MCF 10A (cell line): ENCODE measurements around the gene VPS25. TPM values are rescaled to one million over a fixed set of nuclear protein-coding genes. Genes with fewer than 3 reads are reported as not detected.

ENCODE experiments used
- BruUV-seq: library from RNA; stranded (reverse); fragments of 400-500 nt; replicated peaks from 2 replicates; lab custom pipeline; 2021; lab: Mats Ljungman, UMichigan
- CTCF ChIA-PET: fragments of 300-600 bp; sonication (Branson Sonifier 250); formaldehyde crosslinking; extraction: SDS; loops from one replicate; lab custom pipeline; 2021; ENCODE audit warnings: antibody characterized with exemption, inconsistent platforms; lab: Yijun Ruan, JAX
- POLR2A ChIA-PET: fragments of 300-600, 350-650 bp; sonication (Branson Sonifier 250); formaldehyde crosslinking; extraction: SDS; loops from one replicate; lab custom pipeline; 2020; ENCODE audit warnings: antibody characterized with exemption, inconsistent platforms; lab: Yijun Ruan, JAX
- DNase-seq: peaks from one replicate; pipeline ENCODE4 v3.0.0-alpha.2; 2018; ENCODE audit not compliant: unreplicated experiment
- H3K27ac Mint-ChIP-seq: one replicate; pipeline ENCODE4 v1.8.0; 2022; ENCODE audit warnings: mild to moderate bottlenecking, low read depth, mixed read lengths; ENCODE audit not compliant: unreplicated experiment
- H3K27me3 Mint-ChIP-seq: one replicate; pipeline ENCODE4 v1.8.0; 2022; ENCODE audit warnings: mixed read lengths; ENCODE audit not compliant: insufficient read depth, unreplicated experiment
- H3K36me3 Mint-ChIP-seq: one replicate; pipeline ENCODE4 v1.8.0; 2022; ENCODE audit warnings: mild to moderate bottlenecking, moderate library complexity, mixed read lengths; ENCODE audit not compliant: insufficient read depth, unreplicated experiment
- H3K4me1 Mint-ChIP-seq: one replicate; pipeline ENCODE4 v1.8.0; 2022; ENCODE audit warnings: mixed read lengths; ENCODE audit not compliant: insufficient read depth, unreplicated experiment
- H3K4me3 Mint-ChIP-seq: one replicate; pipeline ENCODE4 v1.8.0; 2022; ENCODE audit warnings: mild to moderate bottlenecking, moderate library complexity, mixed read lengths; ENCODE audit not compliant: unreplicated experiment
- H3K9me3 Mint-ChIP-seq: one replicate; pipeline ENCODE4 v1.8.0; 2022; ENCODE audit warnings: mixed read lengths; ENCODE audit not compliant: unreplicated experiment
- intact Hi-C: fragments of 100-400 bp; cut with micrococcal nuclease; formaldehyde crosslinking; loops from 2 replicates; pipeline ENCODE4 v1.14.1; 2022
- microRNA-seq: library from miRNA; unstranded; fragments of <30 nt; microRNA quantifications from one replicate; pipeline ENCODE4 v1.2.0, GENCODE V29; 2022
- total RNA-seq: library from RNA; stranded (reverse); gene quantifications from 2 replicates; pipeline ENCODE4 v1.2.3, GENCODE V29; 2022
- TF ChIP-seq, protein P1 (sequence below): fragments of 200-600 bp; IDR thresholded peaks from one replicate; pipeline ENCODE4 v1.8.0; 2022; ENCODE audit warnings: antibody characterized with exemption, mild to moderate bottlenecking; ENCODE audit not compliant: unreplicated experiment

The VPS25 gene
- total RNA-seq, 1 experiment from 2014 or later = 84.3 TPM

DNA sequence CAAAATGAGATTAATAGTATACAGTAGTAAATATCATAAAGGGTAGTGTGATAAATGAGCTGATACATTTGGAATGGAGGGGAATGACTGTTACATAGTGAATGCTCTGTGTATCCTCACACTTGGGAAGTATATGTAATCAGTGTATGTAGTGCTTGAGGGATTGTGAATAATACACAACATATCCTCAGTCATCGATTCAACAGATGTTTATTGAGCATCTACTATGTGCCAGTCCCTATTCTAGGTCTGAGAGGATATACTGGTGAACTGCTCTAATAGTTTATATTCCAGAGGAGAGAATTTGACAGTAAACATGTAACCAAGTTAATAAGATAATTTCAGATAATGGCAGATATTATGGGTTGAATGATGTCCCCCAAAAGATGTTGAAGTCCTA is 54.2 kb downstream of the VPS25 start:
- intact Hi-C loops = no loop called here
- CTCF ChIA-PET = interaction anchor here (1.0 kb wide), 1 partner anchor 1019 kb away, joined by 3 read pairs; the partner anchor contains the start of gene CD300LG
- H3K9me3 Mint-ChIP-seq = no peaks in the 10 kb centered on the region
- BruUV-seq = no TSS peak
- TF ChIP-seq, protein P1, sequence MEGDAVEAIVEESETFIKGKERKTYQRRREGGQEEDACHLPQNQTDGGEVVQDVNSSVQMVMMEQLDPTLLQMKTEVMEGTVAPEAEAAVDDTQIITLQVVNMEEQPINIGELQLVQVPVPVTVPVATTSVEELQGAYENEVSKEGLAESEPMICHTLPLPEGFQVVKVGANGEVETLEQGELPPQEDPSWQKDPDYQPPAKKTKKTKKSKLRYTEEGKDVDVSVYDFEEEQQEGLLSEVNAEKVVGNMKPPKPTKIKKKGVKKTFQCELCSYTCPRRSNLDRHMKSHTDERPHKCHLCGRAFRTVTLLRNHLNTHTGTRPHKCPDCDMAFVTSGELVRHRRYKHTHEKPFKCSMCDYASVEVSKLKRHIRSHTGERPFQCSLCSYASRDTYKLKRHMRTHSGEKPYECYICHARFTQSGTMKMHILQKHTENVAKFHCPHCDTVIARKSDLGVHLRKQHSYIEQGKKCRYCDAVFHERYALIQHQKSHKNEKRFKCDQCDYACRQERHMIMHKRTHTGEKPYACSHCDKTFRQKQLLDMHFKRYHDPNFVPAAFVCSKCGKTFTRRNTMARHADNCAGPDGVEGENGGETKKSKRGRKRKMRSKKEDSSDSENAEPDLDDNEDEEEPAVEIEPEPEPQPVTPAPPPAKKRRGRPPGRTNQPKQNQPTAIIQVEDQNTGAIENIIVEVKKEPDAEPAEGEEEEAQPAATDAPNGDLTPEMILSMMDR = no peak
- DNase-seq = no peak
- H3K27me3 Mint-ChIP-seq = no peaks in the 10 kb centered on the region
- H3K36me3 Mint-ChIP-seq = peaks cover 23% of the 10 kb centered on the region
- H3K4me3 Mint-ChIP-seq = no peak overlapping the region
- no peak overlapping the region for H3K27ac Mint-ChIP-seq
- POLR2A ChIA-PET = interaction anchor here (0.6 kb wide), 1 partner anchor 249 kb away, joined by 3 read pairs; no protein-coding TSS in a partner anchor
- peaks cover 13% of the 10 kb centered on the region for H3K4me1 Mint-ChIP-seq

Small RNA genes lying within 50 kb of the gene (microRNA-seq; reads per million reads assigned to microRNA genes)
- gene MIR6781 = 0.66 reads per million

Other genes starting within 250 kb of the VPS25 start
- 21.0 and 29.5 TPM in 2 replicates for gene NAGLU, start 237.2 kb upstream of the VPS25 start, total RNA-seq
- gene HSD17B1, start 220.5 kb upstream of the VPS25 start, total RNA-seq = 13.0 and 18.1 TPM in 2 replicates
- gene COASY, start 211.3 kb upstream of the VPS25 start, total RNA-seq = 82.6 and 89.2 TPM in 2 replicates
- gene MLX, start 206.3 kb upstream of the VPS25 start, total RNA-seq = 37.3 and 39.6 TPM in 2 replicates
- gene PSMC3IP, start 195.7 kb upstream of the VPS25 start, total RNA-seq = 10.3 and 12.0 TPM in 2 replicates
- gene RETREG3, start 164.1 kb upstream of the VPS25 start, total RNA-seq = 45.2 and 46.0 TPM in 2 replicates
- 57.8 and 60.2 TPM in 2 replicates for gene TUBG1, start 163.8 kb upstream of the VPS25 start, total RNA-seq
- gene TUBG2, start 114.2 kb upstream of the VPS25 start, total RNA-seq = 21.3 and 23.4 TPM in 2 replicates
- gene PLEKHH3, start 96.5 kb upstream of the VPS25 start, total RNA-seq = 12.5 and 12.9 TPM in 2 replicates
- 0.21 and 0.22 TPM in 2 replicates for gene CCR10, start 91.6 kb upstream of the VPS25 start, total RNA-seq
- gene CNTNAP1, start 90.9 kb upstream of the VPS25 start, total RNA-seq = 1.2 and 1.5 TPM in 2 replicates
- gene EZH1, start 28.4 kb upstream of the VPS25 start, total RNA-seq = 31.1 and 31.7 TPM in 2 replicates
- not detected in 2 replicates for gene RAMP2, start 12.2 kb upstream of the VPS25 start, total RNA-seq
- 2.3 and 5.4 TPM in 2 replicates for gene WNK4, start 7.2 kb downstream of the VPS25 start, total RNA-seq
- gene COA3, start 25.3 kb downstream of the VPS25 start, total RNA-seq = 41.0 and 52.7 TPM in 2 replicates
- not detected in 2 replicates for gene CNTD1, start 25.4 kb downstream of the VPS25 start, total RNA-seq
- 78.8 and 81.5 TPM in 2 replicates for gene BECN1, start 50.8 kb downstream of the VPS25 start, total RNA-seq
- gene PSME3, start 59.9 kb downstream of the VPS25 start, total RNA-seq = 220 and 232 TPM in 2 replicates
- 2.6 and 2.9 TPM in 2 replicates for gene AOC2, start 71.1 kb downstream of the VPS25 start, total RNA-seq
- gene AOC3, start 77.8 kb downstream of the VPS25 start, total RNA-seq = 0.44 and 0.71 TPM in 2 replicates
- not detected in 2 replicates for gene G6PC1, start 127.3 kb downstream of the VPS25 start, total RNA-seq
- 48.9 and 79.9 TPM in 2 replicates for gene AARSD1, start 191.0 kb downstream of the VPS25 start, total RNA-seq
- 0.83 and 0.96 TPM in 2 replicates for gene PTGES3L, start 206.6 kb downstream of the VPS25 start, total RNA-seq
- 13.4 and 14.2 TPM in 2 replicates for gene RUNDC1, start 207.1 kb downstream of the VPS25 start, total RNA-seq
- gene RPL27, start 225.0 kb downstream of the VPS25 start, total RNA-seq = 970 and 1,226 TPM in 2 replicates
- 6.3 and 7.3 TPM in 2 replicates for gene IFI35, start 233.3 kb downstream of the VPS25 start, total RNA-seq
- 61.0 and 105 TPM in 2 replicates for gene VAT1, start 248.9 kb downstream of the VPS25 start, total RNA-seq